CD8-positive, alpha-beta memory T cell (primary cell): Measurements from ENCODE around the gene RUBCNL. TPM values are rescaled to one million over a fixed set of nuclear protein-coding genes. Genes with fewer than 3 reads are reported as not detected.

ENCODE experiments used
- CTCF ChIA-PET: fragments of 350-600 bp; sonication (Branson Sonifier 250); formaldehyde crosslinking; loops from one replicate; lab custom pipeline; 2021; ENCODE audit warnings: antibody characterized with exemption; lab: Charles Lee
- POLR2A ChIA-PET: fragments of 350-600 bp; sonication (Branson Sonifier 250); formaldehyde crosslinking; loops from one replicate; lab custom pipeline; 2021; ENCODE audit warnings: antibody characterized with exemption; lab: Charles Lee
- DNase-seq, 5 donors: peaks; one replicate each; pipeline versions ENCODE4 v3.0.0 to v3.0.0-alpha.2; 2020 to 2022; ENCODE audit warnings: mixed read lengths in 1 of 5
- H3K27ac ChIP-seq: one replicate; pipeline ENCODE4 v1.7.0; 2013; ENCODE audit warnings: low read depth, mild to moderate bottlenecking, low read length, moderate library complexity
- H3K27me3 ChIP-seq: 2 replicates; pipeline ENCODE4 v1.7.0; 2013; ENCODE audit warnings: low read length, mild to moderate bottlenecking; ENCODE audit not compliant: insufficient read depth, poor library complexity, severe bottlenecking
- H3K36me3 ChIP-seq: 2 replicates; pipeline ENCODE4 v1.7.0; 2013; ENCODE audit warnings: mild to moderate bottlenecking, low read length, moderate library complexity; ENCODE audit not compliant: insufficient read depth
- H3K4me1 ChIP-seq: 2 replicates; pipeline ENCODE4 v1.7.0; 2013; ENCODE audit warnings: mild to moderate bottlenecking, low read length, moderate library complexity; ENCODE audit not compliant: insufficient read depth
- H3K4me3 ChIP-seq: 2 replicates; pipeline ENCODE4 v1.7.0; 2013; ENCODE audit warnings: mild to moderate bottlenecking, low read length
- H3K9me3 ChIP-seq: 2 replicates; pipeline ENCODE4 v1.7.0; 2013; ENCODE audit warnings: mild to moderate bottlenecking, low read length
- H3K27ac Mint-ChIP-seq, 8 donors: one replicate each; pipeline ENCODE4 v1.8.0; 2020 to 2021; ENCODE audit warnings: mixed read lengths in 8 of 8, mild to moderate bottlenecking in 6 of 8, inconsistent platforms in 3 of 8, moderate library complexity in 3 of 8
- H3K27me3 Mint-ChIP-seq, 2 donors: one replicate each; pipeline ENCODE4 v1.8.0; 2020 to 2021; ENCODE audit warnings: mixed read lengths in 2 of 2, mild to moderate bottlenecking in 1 of 2, moderate library complexity in 1 of 2
- H3K36me3 Mint-ChIP-seq, 3 donors: one replicate each; pipeline ENCODE4 v1.8.0; 2020 to 2021; ENCODE audit warnings: mixed read lengths in 3 of 3, inconsistent platforms in 1 of 3, mild to moderate bottlenecking in 1 of 3
- H3K4me1 Mint-ChIP-seq, 3 donors: one replicate each; pipeline ENCODE4 v1.8.0; 2020 to 2021; ENCODE audit warnings: mixed read lengths in 3 of 3, inconsistent platforms in 1 of 3, mild to moderate bottlenecking in 1 of 3
- H3K4me3 Mint-ChIP-seq, 7 donors: one replicate each; pipeline ENCODE4 v1.8.0; 2020 to 2021; ENCODE audit warnings: mixed read lengths in 7 of 7, mild to moderate bottlenecking in 6 of 7, moderate library complexity in 4 of 7, inconsistent platforms in 2 of 7
- H3K9me3 Mint-ChIP-seq, 5 donors: one replicate each; pipeline ENCODE4 v1.8.0; 2020 to 2022; ENCODE audit warnings: mixed read lengths in 5 of 5, mild to moderate bottlenecking in 3 of 5, moderate library complexity in 2 of 5, inconsistent platforms in 1 of 5
- polyA plus RNA-seq: library from polyadenylated mRNA; unstranded; fragments of 300-500 nt; fragmentation: Illumina TruSeq; gene quantifications from one replicate; pipeline ENCODE4 v1.2.3, GENCODE V29; 2021
- total RNA-seq, 2 experiments: library from RNA; stranded (reverse); gene quantifications; one replicate each; pipeline ENCODE4 v1.2.3, GENCODE V29; 2021

Gene RUBCNL
- total and polyA plus RNA-seq, 3 experiments from 2014 or later, result not detected

DNA sequence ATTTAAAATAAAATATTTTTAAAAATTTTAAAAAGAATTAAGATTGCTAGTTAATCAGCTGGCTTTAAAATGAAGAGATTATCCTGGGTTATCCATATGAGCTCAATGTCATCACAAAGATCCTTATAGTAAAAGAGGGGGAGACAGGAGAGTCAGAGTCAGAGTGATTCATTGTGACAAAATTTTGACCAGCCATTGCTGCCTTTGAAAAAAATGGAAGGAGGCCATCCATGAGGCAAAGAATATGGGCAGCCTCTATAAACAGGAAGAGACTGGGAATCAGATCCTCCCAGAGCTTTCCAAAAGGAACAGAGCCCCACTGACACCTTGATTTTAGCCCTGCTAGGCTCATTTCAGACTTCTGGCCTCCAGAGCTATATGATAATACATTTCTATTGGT lies 9.3 kb upstream of the RUBCNL start:
- no peaks in the 10 kb centered on the region for H3K9me3 Mint-ChIP-seq
- ChIA-PET CTCF (no interaction called here), POLR2A (no interaction called here)
- Histone ChIP-seq H3K36me3 (no peaks in the 10 kb centered on the region), H3K4me1 (no peaks in the 10 kb centered on the region), H3K27me3 (no peaks in the 10 kb centered on the region), H3K4me3 (no peak overlapping the region), H3K27ac (no peak overlapping the region), H3K9me3 (no peaks in the 10 kb centered on the region)
- no peak overlapping the region for H3K27ac Mint-ChIP-seq
- no peaks in the 10 kb centered on the region for H3K36me3 Mint-ChIP-seq
- no peak for DNase-seq
- H3K4me3 Mint-ChIP-seq, result no peak overlapping the region
- no peaks in the 10 kb centered on the region for H3K4me1 Mint-ChIP-seq
- peaks cover 7 to 30% of the 10 kb centered on the region in 2 donors for H3K27me3 Mint-ChIP-seq

DNA sequence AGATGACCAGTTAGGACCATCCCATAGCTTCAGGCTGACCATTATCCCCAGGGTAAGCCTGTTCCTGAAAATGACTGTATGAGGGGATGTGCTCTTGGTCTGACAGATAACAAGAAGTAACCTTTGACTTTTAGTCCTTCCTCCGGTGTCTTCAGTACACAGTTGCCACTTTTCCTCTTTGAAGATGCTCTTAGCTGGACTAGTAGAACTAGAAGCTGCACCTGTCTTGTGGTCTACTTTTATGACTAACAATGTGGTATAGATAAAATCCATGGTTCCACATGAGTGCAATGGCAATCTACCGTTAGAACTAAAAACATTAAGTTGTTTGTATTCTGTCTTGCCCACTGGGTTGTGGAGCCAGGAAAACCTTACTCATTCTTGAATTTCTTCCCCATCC lies 5.9 kb upstream of the RUBCNL start:
- DNase-seq, result no peak
- no peak overlapping the region for H3K27ac Mint-ChIP-seq
- no peak overlapping the region for H3K4me3 Mint-ChIP-seq
- ChIA-PET POLR2A (no interaction called here), CTCF (no interaction called here)
- peaks cover 9 to 15% (median 14%) of the 10 kb centered on the region in 3 donors for H3K4me1 Mint-ChIP-seq
- Histone ChIP-seq H3K27me3 (no peaks in the 10 kb centered on the region), H3K9me3 (no peaks in the 10 kb centered on the region), H3K4me1 (peaks cover 9% of the 10 kb centered on the region), H3K27ac (no peak overlapping the region), H3K4me3 (no peak overlapping the region), H3K36me3 (no peaks in the 10 kb centered on the region)
- H3K9me3 Mint-ChIP-seq, result no peaks in the 10 kb centered on the region
- no peaks in the 10 kb centered on the region for H3K36me3 Mint-ChIP-seq
- peaks cover 12 to 24% of the 10 kb centered on the region in 2 donors for H3K27me3 Mint-ChIP-seq

DNA sequence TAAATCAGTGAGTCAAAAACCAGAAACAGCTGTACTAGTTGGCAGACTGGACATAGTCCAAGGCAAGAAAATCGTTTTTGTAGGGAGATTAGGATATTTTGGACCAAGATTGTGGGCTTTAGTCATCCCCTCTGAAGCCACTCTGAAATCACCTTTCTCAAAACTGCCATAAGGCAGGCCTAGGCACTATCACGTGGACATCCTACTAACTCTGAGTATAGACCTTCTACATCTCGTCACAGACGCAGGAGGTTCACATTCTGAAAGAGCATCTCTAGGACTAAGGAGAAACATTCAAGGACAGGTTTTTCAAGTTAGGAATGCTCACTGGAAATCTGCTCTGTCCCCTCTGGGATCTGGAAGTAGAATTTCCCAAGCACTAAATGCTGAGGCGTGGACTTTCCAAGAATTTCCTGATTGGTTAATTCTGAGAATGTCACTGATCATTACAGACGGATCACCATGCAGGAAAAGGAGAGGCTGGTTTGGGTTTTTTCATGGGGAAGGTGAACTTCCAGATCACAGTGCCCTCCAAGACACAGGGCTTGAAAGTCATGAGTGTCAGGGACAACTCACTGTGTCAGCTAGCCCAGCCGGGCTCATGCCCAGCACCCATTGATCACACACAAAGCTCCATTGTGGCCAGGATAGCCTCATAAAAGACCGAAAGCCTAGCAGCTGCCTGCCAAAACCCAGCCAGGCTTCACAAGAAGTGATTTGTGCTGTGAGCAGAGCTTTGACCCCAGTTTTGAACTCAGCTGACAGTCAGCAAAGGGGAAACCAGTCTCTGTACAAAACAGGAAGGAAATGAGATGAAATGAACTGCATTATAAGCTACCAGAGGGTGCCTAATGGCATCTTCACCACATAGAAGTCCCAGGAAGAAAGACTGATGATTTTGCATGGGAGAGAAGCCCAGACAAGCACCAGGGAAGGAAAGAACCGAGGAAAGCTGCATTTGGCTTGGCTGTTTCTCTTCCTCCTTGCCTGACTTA lies 2.7 kb upstream of the RUBCNL start:
- Histone ChIP-seq H3K4me3 (no peak overlapping the region), H3K27ac (no peak overlapping the region), H3K4me1 (peaks cover 15% of the 10 kb centered on the region), H3K9me3 (no peaks in the 10 kb centered on the region), H3K36me3 (no peaks in the 10 kb centered on the region), H3K27me3 (peaks cover 10% of the 10 kb centered on the region)
- DNase-seq, result peak in 1 of 5 donors; percentile 20
- Mint-ChIP-seq H3K27me3 (peaks cover 26 to 48% of the 10 kb centered on the region in 2 donors), H3K4me3 (peak overlapping the region in 1 of 7 donors; percentile 59), H3K4me1 (peaks cover 19 to 31% (median 28%) of the 10 kb centered on the region in 3 donors), H3K9me3 (no peaks in the 10 kb centered on the region), H3K27ac (peak overlapping the region in 5 of 8 donors; percentile 2 to 43 (median 12)), H3K36me3 (no peaks in the 10 kb centered on the region)
- POLR2A ChIA-PET, result no interaction called here
- CTCF ChIA-PET, result no interaction called here

DNA sequence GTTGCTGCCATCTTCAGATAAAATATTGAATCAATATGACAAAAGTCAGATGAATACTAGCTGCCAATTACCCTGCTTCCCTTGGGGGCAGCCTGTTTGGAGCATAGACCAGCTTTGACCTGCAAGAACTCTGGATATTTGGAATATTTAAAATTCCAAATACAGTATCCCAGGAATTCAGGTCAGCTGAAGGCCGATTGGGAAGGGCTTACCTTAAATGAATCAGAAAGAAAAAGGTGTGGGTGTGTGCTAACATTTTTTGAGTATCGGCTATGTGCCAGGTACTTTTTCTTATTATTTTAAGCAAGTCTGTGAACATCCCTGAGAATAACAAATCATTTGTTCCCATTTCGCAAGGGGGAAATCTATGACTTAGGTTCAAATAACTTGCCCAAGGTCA lies 1.8 kb upstream of the RUBCNL start:
- no peak overlapping the region for H3K4me3 ChIP-seq
- Mint-ChIP-seq H3K4me1 (peaks cover 19 to 31% (median 28%) of the 10 kb centered on the region in 3 donors), H3K36me3 (no peaks in the 10 kb centered on the region), H3K27ac (no peak overlapping the region), H3K27me3 (peaks cover 23 to 48% of the 10 kb centered on the region in 2 donors), H3K9me3 (no peaks in the 10 kb centered on the region), H3K4me3 (peak overlapping the region in 4 of 7 donors; percentile 22 to 52 (median 42))
- H3K9me3 ChIP-seq, result no peaks in the 10 kb centered on the region
- H3K36me3 ChIP-seq, result no peaks in the 10 kb centered on the region
- ChIA-PET POLR2A (no interaction called here), CTCF (no interaction called here)
- DNase-seq, result no peak
- H3K4me1 ChIP-seq, result peaks cover 15% of the 10 kb centered on the region
- no peak overlapping the region for H3K27ac ChIP-seq
- peaks cover 10% of the 10 kb centered on the region for H3K27me3 ChIP-seq

DNA sequence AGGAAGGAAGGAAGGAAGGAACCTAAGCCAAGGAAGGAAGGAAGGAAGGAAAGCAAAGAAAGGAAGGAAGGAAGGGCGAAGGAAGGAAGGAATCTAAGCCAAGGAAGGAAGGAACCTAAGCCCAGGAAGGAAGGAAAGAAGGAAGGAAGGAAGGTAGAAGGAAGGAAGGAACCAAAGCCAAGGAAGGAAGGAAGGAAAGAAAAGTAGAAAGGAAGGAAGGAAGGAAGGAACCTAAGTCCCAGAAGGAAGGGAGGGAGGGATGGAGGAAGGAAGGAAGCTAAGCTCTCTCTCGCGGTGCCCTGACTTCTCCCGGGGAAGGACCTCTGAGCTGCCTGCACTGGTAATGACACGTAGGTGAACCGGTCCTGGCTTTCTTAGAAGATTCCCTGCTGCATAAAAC lies 1.3 kb upstream of the RUBCNL start:
- Histone ChIP-seq H3K4me3 (no peak overlapping the region), H3K4me1 (peaks cover 15% of the 10 kb centered on the region), H3K27ac (no peak overlapping the region), H3K36me3 (no peaks in the 10 kb centered on the region), H3K27me3 (peaks cover 15% of the 10 kb centered on the region), H3K9me3 (no peaks in the 10 kb centered on the region)
- no peaks in the 10 kb centered on the region for H3K9me3 Mint-ChIP-seq
- no peak for DNase-seq
- peaks cover 19 to 31% (median 28%) of the 10 kb centered on the region in 3 donors for H3K4me1 Mint-ChIP-seq
- ChIA-PET CTCF (no interaction called here), POLR2A (no interaction called here)
- no peak overlapping the region for H3K27ac Mint-ChIP-seq
- H3K36me3 Mint-ChIP-seq, result no peaks in the 10 kb centered on the region
- peak overlapping the region in 5 of 7 donors; percentile 16 to 52 (median 33) for H3K4me3 Mint-ChIP-seq
- peaks cover 23 to 49% of the 10 kb centered on the region in 2 donors for H3K27me3 Mint-ChIP-seq

DNA sequence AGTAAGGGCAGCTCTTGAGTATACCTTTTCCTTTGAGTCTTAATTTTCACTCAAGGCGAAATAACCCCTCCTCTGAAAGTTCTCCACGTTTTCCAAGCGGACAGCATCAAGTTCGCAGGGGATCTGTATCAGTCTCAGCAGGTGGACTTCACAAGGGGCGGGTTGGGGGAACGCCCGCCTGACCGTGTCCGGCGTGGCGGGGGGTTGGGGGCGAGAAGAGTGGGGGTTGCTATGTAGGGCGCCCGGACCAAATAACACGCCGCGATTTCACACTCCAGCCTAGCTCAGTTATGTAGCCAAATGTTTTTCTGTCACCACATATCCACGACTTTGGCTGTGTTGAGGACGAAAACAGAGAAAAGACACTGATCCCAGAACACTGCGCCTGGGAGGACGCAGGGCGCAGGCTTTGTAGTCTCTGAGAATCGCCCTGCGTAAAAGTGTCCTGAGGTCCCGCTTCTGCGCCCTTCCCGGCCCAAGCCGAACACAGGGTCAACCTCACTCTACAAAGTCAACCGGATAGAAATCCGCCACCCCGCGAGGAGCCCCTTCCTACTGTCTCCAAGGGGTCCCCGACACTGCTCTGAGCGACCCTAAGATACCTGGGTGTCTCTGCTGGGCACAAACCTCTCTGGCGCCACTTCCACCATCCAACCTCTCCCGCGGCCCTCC lies 524 bp downstream of the RUBCNL start:
- H3K4me1 ChIP-seq, result peaks cover 15% of the 10 kb centered on the region
- ChIA-PET POLR2A (no interaction called here), CTCF (no interaction called here)
- H3K36me3 Mint-ChIP-seq, result no peaks in the 10 kb centered on the region
- H3K27ac ChIP-seq, result no peak overlapping the region
- peaks cover 20 to 54% of the 10 kb centered on the region in 2 donors for H3K27me3 Mint-ChIP-seq
- H3K9me3 Mint-ChIP-seq, result no peaks in the 10 kb centered on the region
- H3K4me3 ChIP-seq, result no peak overlapping the region
- no peaks in the 10 kb centered on the region for H3K36me3 ChIP-seq
- H3K27me3 ChIP-seq, result peaks cover 15% of the 10 kb centered on the region
- no peak for DNase-seq
- peaks cover 19 to 31% (median 28%) of the 10 kb centered on the region in 3 donors for H3K4me1 Mint-ChIP-seq
- no peaks in the 10 kb centered on the region for H3K9me3 ChIP-seq
- H3K27ac Mint-ChIP-seq, result peak overlapping the region in 1 of 8 donors; percentile 74
- H3K4me3 Mint-ChIP-seq, result peak overlapping the region in 6 of 7 donors; percentile 74 to 84 (median 80)

DNA sequence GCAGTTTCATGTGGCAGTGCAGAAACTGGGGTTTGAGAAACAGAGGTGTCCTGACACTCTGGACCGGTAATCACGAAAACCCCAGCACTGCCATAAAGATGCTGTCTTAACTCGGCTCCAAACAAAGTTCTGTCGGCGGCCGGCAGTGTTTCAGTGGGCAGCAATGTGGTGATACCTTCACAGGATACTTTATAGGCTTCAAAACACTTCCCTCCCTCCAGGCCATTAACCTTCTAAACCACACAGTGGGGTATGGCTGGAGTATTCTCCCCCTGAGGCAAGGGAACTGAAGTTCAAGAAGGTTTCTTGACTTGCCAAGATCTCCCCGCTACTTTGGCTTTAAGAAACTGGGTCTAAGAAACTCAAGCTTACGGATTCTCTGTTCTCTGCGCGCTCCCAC lies 1.1 kb downstream of the RUBCNL start:
- Mint-ChIP-seq H3K9me3 (no peaks in the 10 kb centered on the region), H3K27me3 (peaks cover 20 to 54% of the 10 kb centered on the region in 2 donors), H3K27ac (peak overlapping the region in 1 of 8 donors; percentile 74), H3K4me3 (peak overlapping the region in 5 of 7 donors; percentile 12 to 69 (median 24)), H3K4me1 (peaks cover 19 to 31% (median 28%) of the 10 kb centered on the region in 3 donors), H3K36me3 (no peaks in the 10 kb centered on the region)
- Histone ChIP-seq H3K9me3 (no peaks in the 10 kb centered on the region), H3K36me3 (no peaks in the 10 kb centered on the region), H3K27me3 (peaks cover 15% of the 10 kb centered on the region), H3K4me1 (peaks cover 15% of the 10 kb centered on the region), H3K27ac (no peak overlapping the region), H3K4me3 (no peak overlapping the region)
- POLR2A ChIA-PET, result no interaction called here
- DNase-seq, result no peak
- CTCF ChIA-PET, result no interaction called here

DNA sequence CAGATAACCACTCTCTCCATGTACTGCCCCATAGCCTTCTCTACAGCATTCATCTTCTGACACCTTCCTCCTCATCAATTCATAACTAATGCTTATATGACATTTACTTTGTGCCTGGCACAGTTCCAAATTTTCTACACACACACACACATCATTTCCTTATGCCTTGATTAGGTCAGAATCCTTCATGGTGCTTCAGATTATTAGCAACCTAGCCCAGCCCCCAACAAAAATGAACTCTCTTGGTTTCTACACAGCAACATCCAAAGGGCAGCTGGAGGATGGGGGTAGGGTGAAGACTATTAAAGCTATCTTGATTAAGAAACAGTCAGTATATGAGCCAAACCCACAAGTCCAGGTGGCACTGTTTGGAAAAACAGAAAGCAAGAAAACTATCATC lies 3.7 kb downstream of the RUBCNL start:
- no peaks in the 10 kb centered on the region for H3K9me3 Mint-ChIP-seq
- no peak overlapping the region for H3K4me3 ChIP-seq
- ChIA-PET POLR2A (no interaction called here), CTCF (no interaction called here)
- no peak overlapping the region for H3K27ac ChIP-seq
- H3K9me3 ChIP-seq, result no peaks in the 10 kb centered on the region
- peaks cover 10 to 16% (median 14%) of the 10 kb centered on the region in 3 donors for H3K4me1 Mint-ChIP-seq
- H3K4me1 ChIP-seq, result peaks cover 5% of the 10 kb centered on the region
- no peak overlapping the region for H3K27ac Mint-ChIP-seq
- H3K36me3 ChIP-seq, result no peaks in the 10 kb centered on the region
- no peak overlapping the region for H3K4me3 Mint-ChIP-seq
- H3K36me3 Mint-ChIP-seq, result no peaks in the 10 kb centered on the region
- peaks cover 18 to 61% of the 10 kb centered on the region in 2 donors for H3K27me3 Mint-ChIP-seq
- DNase-seq, result no peak
- peaks cover 15% of the 10 kb centered on the region for H3K27me3 ChIP-seq
